IMR-90 (cell line): Measurements from ENCODE around the gene TUBGCP2.

ENCODE experiments used
- CEBPB ChIP-seq: IDR thresholded peaks from 2 replicates; pipeline ENCODE4 v1.6.1; 2012; ENCODE audit warnings: low read depth, low read length, improper control_type of control experiment
- CHD1 ChIP-seq: IDR thresholded peaks from 2 replicates; pipeline ENCODE4 v1.6.1; 2012; ENCODE audit warnings: low read depth, low read length, improper control_type of control experiment
- MAZ ChIP-seq: IDR thresholded peaks from 2 replicates; pipeline ENCODE4 v1.6.1; 2012; ENCODE audit warnings: low read depth, mild to moderate bottlenecking, low read length, improper control_type of control experiment, moderate library complexity, borderline replicate concordance
- MXI1 ChIP-seq: IDR thresholded peaks from 2 replicates; pipeline ENCODE4 v1.6.1; 2012; ENCODE audit warnings: low read depth, mild to moderate bottlenecking, low read length, moderate library complexity, borderline replicate concordance
- POLR2A ChIP-seq: IDR thresholded peaks from 2 replicates; pipeline ENCODE4 v1.6.1; 2012; ENCODE audit warnings: mild to moderate bottlenecking, low read depth, low read length
- RAD21 ChIP-seq: IDR thresholded peaks from 2 replicates; pipeline ENCODE4 v1.6.1; 2012; ENCODE audit warnings: low read length, improper control_type of control experiment
- RCOR1 ChIP-seq: IDR thresholded peaks from 2 replicates; pipeline ENCODE4 v1.6.1; 2012; ENCODE audit warnings: mild to moderate bottlenecking, low read length, improper control_type of control experiment; ENCODE audit not compliant: insufficient replicate concordance
- RFX5 ChIP-seq: IDR thresholded peaks from 2 replicates; pipeline ENCODE4 v1.8.0; 2012; ENCODE audit warnings: low read depth, mild to moderate bottlenecking, low read length, moderate library complexity
- SMC3 ChIP-seq: fragments of 150-350 bp; IDR thresholded peaks from 2 replicates; pipeline ENCODE4 v1.6.1; 2016; ENCODE audit warnings: low read depth, mild to moderate bottlenecking, antibody characterized with exemption, low read length, moderate library complexity
- TF ChIP-seq, protein P1 (sequence below): conservative IDR thresholded peaks from 2 replicates; pipeline ENCODE4 v1.5.1; 2012; ENCODE audit warnings: mild to moderate bottlenecking, low read depth, low read length, improper control_type of control experiment
- TF ChIP-seq, protein P2 (sequence below): fragments of 150-350 bp; IDR thresholded peaks from 2 replicates; pipeline ENCODE4 v1.6.1; 2016; ENCODE audit warnings: low read depth, mild to moderate bottlenecking, low read length, moderate library complexity, borderline replicate concordance

DNA sequence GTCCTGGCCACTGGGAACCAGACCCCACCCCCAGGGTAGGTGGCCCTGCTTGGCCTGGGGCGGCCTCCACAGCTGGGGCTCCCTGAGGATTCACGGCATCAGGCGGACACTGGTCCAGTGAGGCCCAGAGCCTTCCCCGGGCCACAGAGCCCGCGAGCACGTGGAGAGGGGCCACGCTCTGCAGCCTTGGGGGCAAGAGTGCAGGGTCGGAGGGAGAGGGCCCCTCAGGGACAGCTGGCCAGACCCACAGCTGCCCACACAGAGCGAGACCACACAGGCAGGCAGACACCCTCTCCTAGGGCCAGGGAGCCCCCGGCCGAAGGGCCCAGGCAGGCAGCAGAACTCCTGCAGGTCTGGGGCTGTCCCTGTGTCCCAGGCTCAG is 60.3 kb downstream of the TUBGCP2 start:
- TF ChIP-seq, protein P1, sequence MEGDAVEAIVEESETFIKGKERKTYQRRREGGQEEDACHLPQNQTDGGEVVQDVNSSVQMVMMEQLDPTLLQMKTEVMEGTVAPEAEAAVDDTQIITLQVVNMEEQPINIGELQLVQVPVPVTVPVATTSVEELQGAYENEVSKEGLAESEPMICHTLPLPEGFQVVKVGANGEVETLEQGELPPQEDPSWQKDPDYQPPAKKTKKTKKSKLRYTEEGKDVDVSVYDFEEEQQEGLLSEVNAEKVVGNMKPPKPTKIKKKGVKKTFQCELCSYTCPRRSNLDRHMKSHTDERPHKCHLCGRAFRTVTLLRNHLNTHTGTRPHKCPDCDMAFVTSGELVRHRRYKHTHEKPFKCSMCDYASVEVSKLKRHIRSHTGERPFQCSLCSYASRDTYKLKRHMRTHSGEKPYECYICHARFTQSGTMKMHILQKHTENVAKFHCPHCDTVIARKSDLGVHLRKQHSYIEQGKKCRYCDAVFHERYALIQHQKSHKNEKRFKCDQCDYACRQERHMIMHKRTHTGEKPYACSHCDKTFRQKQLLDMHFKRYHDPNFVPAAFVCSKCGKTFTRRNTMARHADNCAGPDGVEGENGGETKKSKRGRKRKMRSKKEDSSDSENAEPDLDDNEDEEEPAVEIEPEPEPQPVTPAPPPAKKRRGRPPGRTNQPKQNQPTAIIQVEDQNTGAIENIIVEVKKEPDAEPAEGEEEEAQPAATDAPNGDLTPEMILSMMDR, result no peak
- TF ChIP-seq MXI1, result no peak
- no peak for TF ChIP-seq SMC3
- TF ChIP-seq POLR2A, result no peak
- TF ChIP-seq RCOR1, result no peak
- no peak for TF ChIP-seq RFX5
- no peak for TF ChIP-seq CHD1
- TF ChIP-seq, protein P2, sequence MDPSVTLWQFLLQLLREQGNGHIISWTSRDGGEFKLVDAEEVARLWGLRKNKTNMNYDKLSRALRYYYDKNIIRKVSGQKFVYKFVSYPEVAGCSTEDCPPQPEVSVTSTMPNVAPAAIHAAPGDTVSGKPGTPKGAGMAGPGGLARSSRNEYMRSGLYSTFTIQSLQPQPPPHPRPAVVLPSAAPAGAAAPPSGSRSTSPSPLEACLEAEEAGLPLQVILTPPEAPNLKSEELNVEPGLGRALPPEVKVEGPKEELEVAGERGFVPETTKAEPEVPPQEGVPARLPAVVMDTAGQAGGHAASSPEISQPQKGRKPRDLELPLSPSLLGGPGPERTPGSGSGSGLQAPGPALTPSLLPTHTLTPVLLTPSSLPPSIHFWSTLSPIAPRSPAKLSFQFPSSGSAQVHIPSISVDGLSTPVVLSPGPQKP, result no peak
- no peak for TF ChIP-seq MAZ
- no peak for TF ChIP-seq RAD21
- TF ChIP-seq CEBPB, result no peak
